Stimulated activated CD4-positive, alpha-beta T cell treated with anti-CD3 and anti-CD28 coated beads, Interleukin-1b, Interleukin-23, amount 100 ng/mL, for 1 hour (primary cell): Measurements from ENCODE around the gene MYO7A.

Experiments
- DNase-seq, 2 donors: peaks; one replicate each; pipeline ENCODE4 v3.0.0-alpha.2; 2020; ENCODE audit warnings: low read depth in 2 of 2

MYO7A gene

DNA sequence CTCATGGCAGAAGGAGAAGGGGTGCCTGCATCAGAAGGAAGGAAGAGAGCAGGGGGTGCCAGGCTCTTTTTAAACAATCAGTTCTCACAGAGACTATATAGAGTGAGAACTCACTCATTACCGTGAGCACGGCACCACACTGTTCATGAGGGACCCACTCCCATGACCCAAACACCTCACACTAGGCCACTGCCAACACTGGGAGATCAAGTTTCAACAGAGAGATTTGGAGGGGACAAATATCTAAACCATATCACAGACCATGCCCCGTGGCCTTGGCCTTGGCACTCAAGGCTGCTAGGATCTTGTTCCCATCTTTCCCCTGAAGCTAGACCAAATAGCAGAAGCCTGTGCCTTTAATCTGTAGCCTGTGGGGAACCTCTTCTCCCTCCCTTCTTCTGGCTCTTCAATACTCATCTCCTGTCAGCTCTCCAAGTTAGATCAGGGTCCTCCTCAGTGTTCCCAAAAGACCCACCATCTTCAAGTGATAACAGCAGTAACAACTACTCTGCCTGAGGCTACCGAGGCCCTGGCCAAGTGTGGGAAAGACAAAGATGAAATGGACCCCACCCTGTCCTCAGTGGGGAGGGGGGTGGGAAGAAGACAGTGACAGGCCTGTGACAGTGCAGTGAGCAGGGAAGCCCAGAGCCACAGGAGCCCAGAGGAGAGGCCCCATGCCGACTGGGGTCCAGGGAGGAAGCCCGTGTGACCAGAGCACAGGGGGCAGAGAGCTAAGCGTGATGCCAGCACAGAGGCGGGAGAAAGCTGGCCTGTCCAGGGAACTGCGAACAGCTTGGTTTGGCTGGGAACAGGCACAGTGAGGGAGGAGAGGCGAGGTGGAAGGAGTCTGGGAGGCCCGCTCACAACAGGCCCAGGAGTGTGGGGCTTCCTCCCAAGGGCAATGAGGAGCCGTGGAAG lies 72.6 kb downstream of the MYO7A start:
- no peak for DNase-seq

DNA sequence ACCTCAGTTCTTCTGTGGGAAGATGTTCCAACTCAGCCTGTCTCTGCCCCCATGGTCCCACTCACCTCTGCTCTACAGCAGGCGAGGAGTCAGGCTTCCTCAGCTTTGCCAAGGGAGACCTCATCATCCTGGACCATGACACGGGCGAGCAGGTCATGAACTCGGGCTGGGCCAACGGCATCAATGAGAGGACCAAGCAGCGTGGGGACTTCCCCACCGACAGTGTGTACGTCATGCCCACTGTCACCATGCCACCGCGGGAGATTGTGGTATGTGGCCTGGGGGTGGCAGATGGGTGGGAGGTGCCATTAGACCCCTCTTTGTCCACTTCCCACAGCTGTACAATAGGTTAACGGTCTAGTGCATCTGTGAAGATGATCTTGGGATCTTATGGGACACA lies 73.3 kb downstream of the MYO7A start:
- DNase-seq = no peak

DNA sequence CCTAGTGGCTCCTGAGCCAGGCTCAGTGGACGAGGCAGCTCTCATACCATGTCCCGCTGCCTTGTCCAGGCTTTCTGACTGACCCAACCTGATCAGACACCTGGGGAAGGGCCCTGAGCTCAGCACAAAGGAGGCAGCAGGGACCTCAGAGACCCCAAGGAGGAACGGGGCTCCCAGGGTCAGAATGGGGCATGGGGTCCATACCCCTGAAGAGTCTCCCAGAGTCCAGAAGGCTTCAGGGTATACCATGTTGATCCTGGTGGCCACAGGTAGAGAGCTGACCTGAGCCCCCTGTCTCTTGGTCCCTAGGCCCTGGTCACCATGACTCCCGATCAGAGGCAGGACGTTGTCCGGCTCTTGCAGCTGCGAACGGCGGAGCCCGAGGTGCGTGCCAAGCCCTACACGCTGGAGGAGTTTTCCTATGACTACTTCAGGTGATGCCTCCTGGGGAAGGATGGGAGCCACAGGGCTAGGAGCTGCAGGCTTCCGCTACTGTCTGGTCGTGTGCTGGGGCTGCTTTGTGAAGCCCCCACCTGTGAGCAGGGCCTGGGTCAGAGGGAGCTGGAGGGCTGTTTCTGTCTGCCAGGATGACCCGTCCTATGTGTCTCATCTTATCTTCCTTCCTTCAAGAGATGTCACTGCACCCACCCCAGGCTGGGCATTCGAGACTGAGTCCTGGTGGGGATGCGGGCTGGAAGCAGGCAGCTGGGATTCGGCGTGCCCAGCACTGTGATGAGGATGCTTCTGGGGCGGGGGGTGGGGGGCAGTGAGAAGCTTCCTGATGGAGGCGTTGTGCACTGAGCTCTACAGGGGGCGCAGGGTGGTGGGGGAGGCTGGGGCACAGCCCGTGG lies 74.2 kb downstream of the MYO7A start:
- no peak for DNase-seq

DNA sequence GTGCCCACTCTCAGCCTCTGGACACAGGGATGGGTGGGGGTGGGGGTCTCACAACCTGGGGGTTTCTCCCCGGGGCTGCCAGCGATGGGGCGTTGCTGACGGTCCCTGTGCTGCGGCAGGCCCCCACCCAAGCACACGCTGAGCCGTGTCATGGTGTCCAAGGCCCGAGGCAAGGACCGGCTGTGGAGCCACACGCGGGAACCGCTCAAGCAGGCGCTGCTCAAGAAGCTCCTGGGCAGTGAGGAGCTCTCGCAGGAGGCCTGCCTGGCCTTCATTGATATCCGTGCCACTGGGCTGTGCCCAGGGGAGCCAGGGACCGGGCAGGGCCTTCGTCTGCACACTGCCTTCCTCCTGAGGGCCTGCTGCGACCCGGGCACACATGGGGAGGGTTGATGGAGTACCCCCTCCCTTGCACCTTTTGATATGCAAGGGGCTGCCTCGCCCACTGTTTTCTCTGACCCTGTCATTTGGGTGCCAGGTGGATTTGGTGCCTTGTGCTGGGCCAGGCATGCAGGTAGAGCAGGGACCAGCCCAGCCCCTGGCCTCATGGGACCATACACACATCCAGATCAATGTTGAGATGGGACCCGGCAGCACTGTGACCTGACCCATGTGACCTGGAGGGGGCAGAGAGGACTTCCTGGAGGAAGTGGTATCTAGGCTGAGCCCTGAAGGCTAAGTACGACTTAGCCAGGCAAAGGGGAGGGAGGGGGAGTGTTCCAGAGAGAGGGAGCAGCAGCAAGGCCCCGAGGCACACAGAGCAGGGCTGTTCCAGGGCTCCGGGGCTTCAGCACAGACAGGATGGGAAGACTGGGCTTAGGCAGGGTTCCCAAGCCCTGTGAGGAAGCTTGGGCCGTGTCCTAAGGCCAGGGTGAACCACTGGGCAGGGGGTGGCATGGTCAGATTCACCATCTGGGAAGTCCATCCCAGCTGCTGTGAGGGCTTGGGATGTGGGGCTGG lies 75.2 kb downstream of the MYO7A start:
- no peak for DNase-seq

DNA sequence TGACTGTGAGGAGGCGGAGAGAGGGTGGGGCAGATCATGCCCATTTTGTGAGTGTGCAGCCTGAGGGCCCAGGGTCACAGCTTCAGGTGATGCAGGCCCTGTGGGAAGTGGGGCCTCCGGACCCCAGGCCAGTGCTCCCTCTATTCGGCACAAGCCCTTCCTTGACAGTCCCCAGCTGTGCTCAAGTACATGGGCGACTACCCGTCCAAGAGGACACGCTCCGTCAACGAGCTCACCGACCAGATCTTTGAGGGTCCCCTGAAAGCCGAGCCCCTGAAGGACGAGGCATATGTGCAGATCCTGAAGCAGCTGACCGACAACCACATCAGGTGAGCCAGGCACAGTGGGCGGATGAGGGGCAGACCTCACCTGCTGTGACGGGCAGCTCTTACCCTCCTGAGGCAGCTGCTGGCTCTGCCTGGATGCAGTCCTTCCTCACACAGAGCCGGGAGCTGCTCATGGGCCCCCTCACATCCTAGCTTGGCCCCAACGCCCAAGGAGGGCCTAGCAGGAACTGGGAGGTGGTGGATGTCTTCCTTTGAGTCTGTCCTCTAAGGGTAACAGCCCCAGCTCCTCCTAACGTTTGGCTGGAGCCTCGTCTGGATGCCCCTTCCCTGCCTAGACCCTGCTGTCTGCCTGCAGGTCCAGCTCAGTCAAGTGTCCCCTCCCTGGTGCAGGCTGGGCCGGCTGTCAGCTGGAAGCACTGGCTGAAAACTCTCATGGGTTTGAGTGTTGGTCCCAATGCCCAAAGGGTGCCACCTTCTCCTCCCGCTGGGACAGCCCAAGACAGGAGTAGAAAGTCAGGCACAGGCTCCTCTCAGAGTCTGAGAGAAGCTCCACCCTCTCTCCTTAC lies 76.1 kb downstream of the MYO7A start:
- DNase-seq = no peak

DNA sequence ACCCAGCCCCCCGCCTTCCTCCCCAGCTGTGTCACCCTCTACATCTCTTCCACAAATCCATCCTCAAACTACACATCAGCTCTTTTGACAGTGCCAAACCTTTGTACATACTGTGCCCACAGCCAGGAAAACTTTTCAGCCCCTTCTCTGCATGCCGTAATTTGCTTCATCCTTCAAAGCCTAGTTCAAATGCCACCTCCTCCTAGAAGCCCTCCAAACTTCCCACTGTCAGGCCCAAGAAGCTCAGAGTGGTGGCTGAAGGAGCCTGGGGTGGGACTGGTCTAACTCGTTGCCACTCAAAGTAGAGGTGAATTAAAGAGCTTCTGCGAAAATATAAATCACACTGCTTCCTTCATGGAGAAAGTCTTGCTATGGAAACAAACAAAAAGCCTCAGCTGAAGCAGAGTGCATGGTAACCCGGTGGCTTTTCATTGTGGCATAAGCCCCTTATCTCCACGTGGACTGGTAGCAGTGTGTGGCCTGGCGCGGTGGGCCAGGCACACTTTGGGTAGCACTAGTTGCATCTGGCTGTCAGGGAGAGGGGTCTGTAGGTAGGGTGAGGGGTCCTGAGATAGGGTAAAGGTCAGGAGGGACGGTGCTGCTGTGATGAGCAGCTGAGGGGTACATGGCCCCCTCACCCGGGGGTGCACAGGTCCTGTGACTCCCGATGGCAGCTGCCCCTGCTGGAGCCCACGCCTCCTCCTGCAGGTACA lies 76.9 kb downstream of the MYO7A start:
- DNase-seq = no peak

DNA sequence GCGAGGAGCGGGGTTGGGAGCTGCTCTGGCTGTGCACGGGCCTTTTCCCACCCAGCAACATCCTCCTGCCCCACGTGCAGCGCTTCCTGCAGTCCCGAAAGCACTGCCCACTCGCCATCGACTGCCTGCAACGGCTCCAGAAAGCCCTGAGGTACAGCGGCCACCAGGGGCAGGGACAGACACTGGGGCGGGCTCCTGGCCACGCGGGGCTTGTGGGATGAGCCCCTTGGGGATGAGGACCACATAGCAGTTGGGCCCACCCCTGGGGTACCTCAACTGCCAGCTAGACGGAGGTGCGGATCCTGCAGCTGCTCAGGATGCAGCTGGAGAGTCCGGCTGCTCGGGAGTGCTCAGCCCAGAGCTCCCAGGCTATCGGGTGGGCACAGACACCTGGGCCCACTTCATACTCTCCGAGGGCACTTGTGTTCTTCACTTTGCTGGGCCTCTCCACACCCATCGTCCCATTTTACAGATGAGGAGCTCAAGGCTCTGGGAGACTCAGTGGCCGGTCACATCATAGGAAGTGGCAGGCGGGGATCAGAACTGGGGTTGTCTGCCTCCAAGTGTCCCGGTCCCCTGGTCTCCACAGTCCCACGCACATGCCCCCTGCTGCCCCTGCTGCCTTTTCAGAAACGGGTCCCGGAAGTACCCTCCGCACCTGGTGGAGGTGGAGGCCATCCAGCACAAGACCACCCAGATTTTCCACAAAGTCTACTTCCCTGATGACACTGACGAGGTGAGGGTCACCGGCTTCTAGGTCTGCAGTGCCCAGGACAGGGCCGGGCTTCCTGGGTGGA lies 77.6 kb downstream of the MYO7A start:
- DNase-seq = no peak

DNA sequence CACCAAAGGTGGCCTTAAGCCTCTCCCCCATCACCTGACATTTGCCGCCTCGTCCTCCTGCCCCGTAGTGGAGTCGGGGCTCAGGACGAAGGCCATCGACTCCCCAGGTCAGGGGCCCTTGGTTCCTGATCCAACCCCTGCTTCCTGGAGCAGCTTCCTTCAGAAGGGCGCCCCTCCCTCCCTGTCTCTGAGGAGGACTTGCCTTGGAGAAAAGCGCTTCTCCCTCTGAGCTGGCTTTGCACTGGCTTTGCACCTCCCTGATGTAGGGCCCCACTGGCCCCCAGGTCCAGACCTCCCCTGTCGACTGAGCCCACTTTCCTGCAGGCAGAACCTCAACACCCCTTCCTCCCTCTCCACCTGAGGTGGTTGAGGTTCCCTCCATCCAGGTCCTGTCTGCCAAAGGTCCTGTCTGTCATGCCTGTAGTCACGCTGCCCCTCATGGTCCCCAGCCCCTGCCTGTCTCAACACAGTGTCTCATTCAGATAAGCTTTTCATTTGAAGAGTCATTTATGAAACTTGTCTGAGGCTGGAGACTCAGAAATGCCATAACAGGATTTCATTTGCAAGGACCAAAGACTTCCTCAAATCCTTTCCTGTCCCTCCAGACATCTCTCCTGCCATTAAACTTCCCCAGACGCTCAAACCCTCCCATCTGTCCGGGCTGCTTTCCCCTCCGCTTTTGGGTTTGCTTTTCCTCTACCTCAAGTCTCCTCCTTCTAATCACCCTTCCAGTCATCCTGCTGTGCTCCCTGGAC lies 78.4 kb downstream of the MYO7A start:
- DNase-seq = no peak

DNA sequence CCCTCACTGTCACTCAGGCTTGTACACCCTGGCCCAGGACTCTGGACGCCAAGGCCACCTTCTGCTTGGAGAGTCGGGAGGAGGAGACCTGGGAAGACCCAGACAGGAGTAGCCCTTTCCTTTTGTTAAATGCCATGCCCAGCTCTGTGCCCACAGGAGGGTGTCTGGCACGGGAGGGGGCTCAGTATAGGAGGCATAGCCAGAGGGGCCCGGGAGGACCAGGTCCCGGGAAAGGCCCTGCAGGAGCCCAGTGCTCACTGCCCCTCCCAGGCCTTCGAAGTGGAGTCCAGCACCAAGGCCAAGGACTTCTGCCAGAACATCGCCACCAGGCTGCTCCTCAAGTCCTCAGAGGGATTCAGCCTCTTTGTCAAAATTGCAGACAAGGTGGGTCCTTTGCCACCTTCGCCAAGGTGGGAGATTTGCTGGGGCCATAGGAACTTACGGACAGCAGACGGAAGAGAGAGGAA lies 79.0 kb downstream of the MYO7A start:
- DNase-seq = no peak

DNA sequence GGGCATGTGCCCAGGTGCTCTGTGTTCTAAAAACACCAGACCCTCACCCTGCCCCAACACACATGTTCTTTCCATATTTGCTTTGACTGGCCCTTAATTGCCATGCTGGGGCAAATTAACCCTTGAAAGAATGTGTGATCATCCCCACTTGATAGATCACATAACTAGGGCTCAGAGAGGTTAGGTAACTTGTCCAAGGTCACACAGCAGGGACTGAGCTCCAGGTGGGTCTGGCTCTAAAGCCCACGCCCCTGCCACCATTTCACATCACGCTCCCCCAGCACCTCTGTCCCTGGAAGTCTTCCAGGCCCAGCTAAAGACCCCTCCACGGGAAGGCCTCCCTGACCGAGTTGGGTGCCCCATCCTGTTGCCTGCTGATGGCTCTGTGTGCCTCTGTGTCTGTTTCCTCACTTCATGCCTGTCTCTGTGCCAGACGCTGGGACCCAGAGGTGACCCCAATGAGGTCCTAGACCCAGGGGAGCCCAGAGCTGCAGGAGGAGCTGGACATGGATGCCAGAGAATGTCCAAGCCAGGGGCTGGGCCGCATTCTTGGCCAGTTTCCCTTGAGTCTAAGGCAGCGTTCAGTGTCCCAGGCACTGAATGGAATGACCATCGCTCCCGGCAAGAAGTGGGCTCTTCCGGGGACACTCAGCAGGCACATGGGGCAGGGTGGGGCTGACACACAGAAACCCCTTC lies 79.7 kb downstream of the MYO7A start:
- DNase-seq = no peak

DNA sequence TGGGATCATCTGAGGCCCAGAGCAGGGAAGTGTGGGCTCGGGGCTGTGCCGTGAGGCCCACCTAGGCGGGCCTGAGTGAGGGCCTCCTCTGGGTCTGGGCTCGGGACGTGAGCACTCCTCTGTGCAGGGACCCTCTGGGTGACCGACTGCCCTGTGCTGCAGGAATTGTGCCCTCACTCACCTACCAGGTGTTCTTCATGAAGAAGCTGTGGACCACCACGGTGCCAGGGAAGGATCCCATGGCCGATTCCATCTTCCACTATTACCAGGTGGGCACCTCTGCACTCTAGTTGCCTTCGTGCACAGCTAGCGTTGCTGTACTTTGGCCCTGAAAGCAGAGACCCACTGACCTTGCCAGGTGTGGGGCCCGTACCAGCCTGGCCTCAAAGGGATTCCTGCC lies 80.5 kb downstream of the MYO7A start:
- DNase-seq = no peak

DNA sequence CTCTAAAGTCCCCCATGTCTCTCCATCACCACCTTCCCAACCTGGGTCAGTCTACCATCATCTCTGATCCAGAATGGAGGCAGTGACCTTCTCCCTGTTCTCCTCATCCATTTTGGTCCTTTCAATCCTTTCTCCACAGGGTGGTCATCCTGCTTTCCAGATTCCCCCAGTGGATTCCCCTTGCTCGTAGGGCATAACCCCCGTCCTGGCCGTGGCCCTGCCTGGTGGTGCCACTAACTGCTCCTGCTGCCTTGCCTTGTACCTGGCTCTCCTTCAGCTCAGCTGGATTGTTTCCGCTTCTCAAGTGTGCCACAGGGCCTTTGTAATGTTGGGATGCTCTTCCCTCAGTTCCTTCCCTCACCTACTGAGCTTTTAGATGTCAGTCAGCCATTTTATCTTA lies 81.6 kb downstream of the MYO7A start:
- DNase-seq = no peak

DNA sequence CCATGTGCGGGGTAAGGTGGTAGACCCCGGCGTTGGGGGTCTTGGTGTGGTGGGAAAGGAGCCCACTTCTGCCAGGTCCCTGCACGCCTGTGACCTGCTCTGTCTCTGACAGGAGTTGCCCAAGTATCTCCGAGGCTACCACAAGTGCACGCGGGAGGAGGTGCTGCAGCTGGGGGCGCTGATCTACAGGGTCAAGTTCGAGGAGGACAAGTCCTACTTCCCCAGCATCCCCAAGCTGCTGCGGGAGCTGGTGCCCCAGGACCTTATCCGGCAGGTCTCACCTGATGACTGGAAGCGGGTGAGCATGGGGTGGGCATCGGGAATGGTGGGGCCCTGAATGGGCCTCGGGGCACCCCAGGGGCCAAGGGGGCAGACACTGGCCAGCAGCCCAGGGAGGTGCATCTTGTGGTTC lies 83.0 kb downstream of the MYO7A start:
- DNase-seq = no peak

DNA sequence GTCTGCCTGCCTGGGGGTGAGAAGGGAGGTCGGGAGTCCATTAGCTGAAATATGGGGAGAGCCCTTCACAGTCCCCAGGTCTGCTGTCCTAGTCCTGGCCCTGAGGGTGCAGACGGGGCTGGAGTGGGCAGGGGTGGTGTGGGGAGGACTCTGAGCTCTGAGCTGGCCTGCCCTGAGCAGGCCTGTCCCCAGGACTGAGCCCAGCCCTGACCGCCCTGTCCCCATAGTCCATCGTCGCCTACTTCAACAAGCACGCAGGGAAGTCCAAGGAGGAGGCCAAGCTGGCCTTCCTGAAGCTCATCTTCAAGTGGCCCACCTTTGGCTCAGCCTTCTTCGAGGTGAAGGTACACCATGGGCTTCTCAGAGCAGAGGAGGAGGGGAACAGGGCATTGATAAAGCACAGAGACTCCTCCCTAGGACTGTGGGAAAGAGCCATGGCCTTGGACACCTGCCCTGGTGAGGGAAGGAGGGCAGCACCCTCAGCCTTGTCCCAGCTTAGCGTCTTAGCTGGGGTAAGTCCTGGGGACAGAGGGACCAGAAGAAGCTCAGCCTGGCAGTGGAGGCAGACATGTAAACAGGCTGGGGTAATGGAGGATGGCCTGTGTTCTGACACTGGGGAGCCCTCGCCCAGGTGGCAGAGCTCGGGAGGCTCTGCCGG lies 83.7 kb downstream of the MYO7A start:
- no peak for DNase-seq

DNA sequence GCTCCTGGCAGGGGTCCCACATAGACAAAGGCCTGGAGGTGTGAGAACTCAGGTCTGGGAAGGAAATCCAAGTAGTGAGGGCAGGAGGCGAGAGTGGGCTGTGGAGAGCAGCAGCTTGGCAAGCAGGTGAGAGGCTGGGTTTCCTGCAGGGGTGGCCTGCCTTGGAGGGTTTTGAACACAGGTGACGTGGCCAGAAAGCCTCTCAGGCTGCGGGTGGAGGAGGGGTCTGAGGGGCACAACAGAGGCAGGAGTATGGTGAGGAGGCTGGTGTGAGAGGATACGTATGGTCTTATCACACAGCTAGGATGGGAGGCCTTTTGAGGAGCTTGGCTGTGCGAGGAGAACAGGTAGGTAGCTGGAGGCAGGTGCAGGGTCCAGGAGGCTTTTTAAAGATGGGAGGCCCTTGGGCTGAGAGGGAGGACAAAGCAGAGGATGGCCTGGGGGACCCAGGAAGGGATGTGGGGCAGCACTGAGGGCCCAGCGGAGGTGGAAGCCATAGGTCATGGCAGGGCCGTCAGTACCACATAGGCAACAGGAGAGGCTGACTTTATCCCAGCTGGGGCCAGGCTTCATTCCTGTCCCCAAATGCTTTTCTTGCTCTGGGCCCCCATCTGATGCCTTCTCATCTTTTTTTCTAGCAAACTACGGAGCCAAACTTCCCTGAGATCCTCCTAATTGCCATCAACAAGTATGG lies 84.4 kb downstream of the MYO7A start:
- no peak for DNase-seq

DNA sequence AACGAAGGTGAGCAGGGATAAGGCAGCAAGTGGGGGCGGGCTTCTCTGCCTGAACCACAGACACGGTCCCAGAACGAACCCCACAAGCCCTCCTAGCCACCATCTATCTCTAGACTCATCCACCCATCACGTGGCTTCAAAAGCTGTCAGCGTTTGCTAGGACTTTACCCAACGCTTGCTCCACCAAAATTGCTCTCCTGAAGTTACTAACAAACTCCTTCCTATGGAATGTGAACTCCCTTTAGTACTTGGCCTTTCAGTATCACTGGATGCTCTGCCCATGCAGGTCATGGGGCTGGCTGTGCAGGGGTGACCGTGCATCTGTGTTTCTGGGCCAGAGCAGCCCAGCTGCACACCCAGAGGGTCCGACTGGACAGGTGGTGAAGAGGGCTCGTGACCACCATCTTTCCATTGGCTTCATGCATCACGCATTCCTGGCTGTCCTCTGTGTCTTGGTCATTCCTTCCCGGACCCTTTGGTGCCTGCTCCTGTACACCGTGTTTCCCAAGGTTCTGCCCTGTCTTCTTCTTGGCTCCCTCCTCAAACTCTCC lies 85.1 kb downstream of the MYO7A start:
- no peak for DNase-seq
